Measurements from ENCODE around the gene ZNF501. TPM values are rescaled to one million over a fixed set of nuclear protein-coding genes. Genes with fewer than 3 reads are reported as not detected.

Gene ZNF501
- total RNA-seq, 1 experiment from 2014 or later, result 4.9 TPM

- H3K27ac Mint-ChIP-seq, result no peak overlapping the region
- Histone ChIP-seq H3K79me2 (ENCODE audit: insufficient read depth, low read length) (peaks cover 4% of the 10 kb centered on the region; the same call in 1 of the 2 replicates), H2BK15ac (ENCODE audit: low read depth, low read length) (no peak overlapping the region), H3K56ac (ENCODE audit: insufficient read length, low read depth, low read length) (no peak overlapping the region), H3K9ac (ENCODE audit: extremely low read depth, insufficient read length, low read length) (no peak overlapping the region), H3K4me2 (ENCODE audit: insufficient read depth, insufficient read length, low read length) (no peak overlapping the region), H3K4me1 (ENCODE audit: insufficient read depth, low read length) (no peaks in the 10 kb centered on the region), H3T11ph (ENCODE audit: low read length) (no peak overlapping the region), H4K20me1 (ENCODE audit: control insufficient read depth, insufficient read depth, insufficient read length) (no peaks in the 10 kb centered on the region), H3K18ac (ENCODE audit: insufficient read length, low read depth, low read length) (no peak overlapping the region), H3K27me3 (ENCODE audit: insufficient read depth, low read length) (no peaks in the 10 kb centered on the region), H2AFZ (ENCODE audit: low read length) (no peak overlapping the region), H3K23me2 (ENCODE audit: insufficient read length, low read depth, low read length, poor library complexity, severe bottlenecking) (no peaks in the 10 kb centered on the region), H4K91ac (ENCODE audit: insufficient read length, low read depth, low read length) (no peak overlapping the region), H4K5ac (ENCODE audit: insufficient read length, low read depth, low read length) (no peak overlapping the region), H3K27ac (ENCODE audit: insufficient read length, low read depth, low read length) (no peak overlapping the region), H2BK20ac (ENCODE audit: low read depth, low read length, poor library complexity, severe bottlenecking) (no peak overlapping the region), H2BK12ac (ENCODE audit: insufficient read length, low read depth, low read length) (no peak overlapping the region), H3K4ac (ENCODE audit: low read depth, low read length) (no peak overlapping the region), H2BK120ac (ENCODE audit: low read depth, low read length, poor library complexity, severe bottlenecking) (no peak overlapping the region), H3K9me3 (ENCODE audit: control insufficient read depth, low read depth, low read length) (peaks cover 25% of the 10 kb centered on the region), H2AK5ac (ENCODE audit: insufficient read length, low read length) (no peak overlapping the region), H3K79me1 (ENCODE audit: insufficient read depth, low read depth, low read length, poor library complexity, severe bottlenecking) (peaks cover 4% of the 10 kb centered on the region), H2BK5ac (ENCODE audit: insufficient read length, low read length) (no peak overlapping the region), H3K23ac (ENCODE audit: insufficient read length, low read depth, low read length) (no peak overlapping the region), H3K14ac (ENCODE audit: insufficient read depth, low read length) (no peak overlapping the region), H4K8ac (replicated peaks; ENCODE audit: insufficient read length, low read depth, low read length) (no peak overlapping the region)
- H3K36me3 Mint-ChIP-seq (ENCODE audit: insufficient read depth in 1 of 3, low read depth in 3 of 3), result peaks cover 91 to 96% (median 94%) of the 10 kb centered on the region in 3 experiments
- no peak for TF ChIP-seq CTCF (conservative IDR thresholded peaks at IDR 0.05)
- H3K27me3 Mint-ChIP-seq (ENCODE audit: low read depth), result no peaks in the 10 kb centered on the region; the same call in 1 of the 2 replicates
- peaks cover 3 to 8% of the 10 kb centered on the region in 2 experiments for H3K4me1 Mint-ChIP-seq
- H3K9me3 Mint-ChIP-seq, result peaks cover 54 to 70% of the 10 kb centered on the region in 2 experiments
- H3K4me3 Mint-ChIP-seq, result no peak overlapping the region
- no peak for DNase-seq
- no CpG with 5 or more reads among the region's 1 CpG for WGBS (ENCODE audit: extremely low coverage, insufficient read length, low lambda C conversion rate)
Observed at GRCh38 chr3:44771424-44772098, 42.1 kb downstream of the ZNF501 start.

Data from H9 (cell line).